ENCODE data around the gene TMEM35B. TPM values are rescaled to one million over a fixed set of nuclear protein-coding genes. Genes with fewer than 3 reads are reported as not detected.
A peak's percentile ranks its signal among the peaks of the same experiment; 100 is the strongest.

TMEM35B gene
- total and polyA plus RNA-seq, 9 of the 15 experiments (the other 6 are each of a cell fraction or from before 2014, with no cell fraction given): 11.4 to 142 (median 21.4) TPM

GRCh38 chr1:35030756-35031446 is 45.8 kb upstream of the TMEM35B start (continued):
- TF ChIP-seq CHAMP1 (IDR thresholded peaks at IDR 0.05): no peak
- no peak for TF ChIP-seq ELF2 (CRISPR knock-in tag; IDR thresholded peaks at IDR 0.05)
- no peak for TF ChIP-seq NFIC (IDR thresholded peaks at IDR 0.05)
- peak; percentile 73 for TF ChIP-seq FOSL1 (tag; conservative IDR thresholded peaks at IDR 0.05)
- no peak for TF ChIP-seq THAP7 (CRISPR knock-in tag; IDR thresholded peaks at IDR 0.05)
- no peak for TF ChIP-seq DLX4 (CRISPR knock-in tag; IDR thresholded peaks at IDR 0.05)
- no peak for TF ChIP-seq BRF1 (IDR thresholded peaks at IDR 0.05; ENCODE audit: borderline replicate concordance, extremely low read depth, insufficient read length)
- TF ChIP-seq UBTF (IDR thresholded peaks at IDR 0.05; ENCODE audit: borderline replicate concordance in 1 of 2, low read depth in 2 of 2, low read length in 2 of 2): no peak
- no peak for TF ChIP-seq HCFC1 (IDR thresholded peaks at IDR 0.05; ENCODE audit: low read depth, low read length)
- TF ChIP-seq RREB1 (CRISPR knock-in tag; IDR thresholded peaks at IDR 0.05): no peak
